ENCODE results near the gene MMP2. TPM values are rescaled to one million over a fixed set of nuclear protein-coding genes. Genes with fewer than 3 reads are reported as not detected.

Gene MMP2
- total RNA-seq, 1 donor from 2014 or later: 153 TPM

GRCh38 chr16:55436587-55436986, 42.4 kb upstream of the MMP2 start:
- no peak for DNase-seq (ENCODE audit: low read depth, low spot score)

GRCh38 chr16:55437625-55438024, 41.4 kb upstream of the MMP2 start:
- H3K4me3 Mint-ChIP-seq: no peak overlapping the region
- H3K36me3 Mint-ChIP-seq (ENCODE audit: low read depth): no peaks in the 10 kb centered on the region
- DNase-seq (ENCODE audit: low read depth, low spot score): no peak
- H3K9me3 Mint-ChIP-seq: no peaks in the 10 kb centered on the region
- no peak overlapping the region for H3K27ac Mint-ChIP-seq (ENCODE audit: unreplicated experiment)
- peaks cover 4% of the 10 kb centered on the region for H3K4me1 Mint-ChIP-seq
- peaks cover 22% of the 10 kb centered on the region for H3K27me3 Mint-ChIP-seq (ENCODE audit: low read depth)
- no peak for TF ChIP-seq CTCF (conservative IDR thresholded peaks at IDR 0.05)

More at GRCh38 chr16:55436587-55436986, 42.4 kb upstream of the MMP2 start:
- Mint-ChIP-seq H3K9me3 (no peaks in the 10 kb centered on the region), H3K27ac (ENCODE audit: unreplicated experiment) (no peak overlapping the region), H3K36me3 (ENCODE audit: low read depth) (no peaks in the 10 kb centered on the region), H3K27me3 (ENCODE audit: low read depth) (peaks cover 25% of the 10 kb centered on the region), H3K4me3 (no peak overlapping the region), H3K4me1 (peaks cover 4% of the 10 kb centered on the region)
- TF ChIP-seq CTCF (conservative IDR thresholded peaks at IDR 0.05): no peak

GRCh38 chr16:55438281-55438680, 40.7 kb upstream of the MMP2 start:
- no peak for DNase-seq (ENCODE audit: low read depth, low spot score)
- Mint-ChIP-seq H3K36me3 (ENCODE audit: low read depth) (no peaks in the 10 kb centered on the region), H3K4me1 (peaks cover 8% of the 10 kb centered on the region), H3K4me3 (no peak overlapping the region), H3K27me3 (ENCODE audit: low read depth) (peaks cover 20% of the 10 kb centered on the region), H3K9me3 (no peaks in the 10 kb centered on the region), H3K27ac (ENCODE audit: unreplicated experiment) (no peak overlapping the region)
- TF ChIP-seq CTCF (conservative IDR thresholded peaks at IDR 0.05): no peak

- peaks cover 11% of the 10 kb centered on the region for H3K4me1 Mint-ChIP-seq
- no peak for DNase-seq (ENCODE audit: low read depth, low spot score)
- TF ChIP-seq CTCF (conservative IDR thresholded peaks at IDR 0.05): no peak
- no peaks in the 10 kb centered on the region for H3K36me3 Mint-ChIP-seq (ENCODE audit: low read depth)
- H3K27me3 Mint-ChIP-seq (ENCODE audit: low read depth): peaks cover 12% of the 10 kb centered on the region
- no peak overlapping the region for H3K4me3 Mint-ChIP-seq
- H3K27ac Mint-ChIP-seq (ENCODE audit: unreplicated experiment): no peak overlapping the region
- no peaks in the 10 kb centered on the region for H3K9me3 Mint-ChIP-seq
Measured at GRCh38 chr16:55439101-55439690, 39.8 kb upstream of the MMP2 start.

DNA sequence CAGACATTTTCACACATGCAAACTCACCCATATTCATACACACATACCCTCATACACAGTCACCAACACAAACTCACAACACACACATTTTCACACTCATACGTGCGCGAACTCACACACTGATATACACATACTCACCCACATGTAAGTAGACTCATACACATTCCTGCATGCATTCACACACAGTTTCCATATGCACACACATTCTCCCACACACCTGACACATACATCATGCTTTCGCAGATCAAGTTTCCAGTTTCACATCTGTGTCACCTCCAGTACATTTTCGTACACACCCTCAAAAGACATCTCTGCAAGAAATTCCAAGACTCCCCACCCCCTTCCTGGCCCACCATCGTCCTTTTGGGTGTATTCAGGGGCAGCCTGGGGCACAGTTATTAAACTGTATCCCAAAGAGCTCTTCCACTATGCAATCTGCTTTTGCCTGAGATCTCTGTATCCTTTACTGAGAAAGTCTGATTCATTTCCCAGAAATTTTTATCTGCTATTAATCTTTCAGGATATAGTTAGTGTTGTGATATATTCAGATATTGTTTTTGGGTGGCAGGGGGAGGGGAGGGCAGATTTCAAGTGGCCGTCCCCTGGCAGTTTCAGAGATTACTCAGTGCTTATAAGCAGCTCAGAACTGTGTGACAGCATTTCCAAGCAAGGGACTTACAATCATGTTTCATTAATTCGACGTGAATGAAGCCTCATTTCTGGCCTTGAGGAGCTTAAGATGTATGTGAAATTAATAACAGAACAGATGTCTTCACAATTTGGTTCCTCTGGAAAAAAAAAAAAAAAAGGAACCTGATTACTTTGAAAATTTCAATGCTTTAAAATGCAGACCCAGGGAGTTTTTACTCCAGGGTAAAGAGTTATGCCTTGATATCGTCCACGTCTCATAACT, 35.3 kb upstream of the MMP2 start:
- DNase-seq (ENCODE audit: low read depth, low spot score): no peak
- H3K27me3 Mint-ChIP-seq (ENCODE audit: low read depth): peaks cover 8% of the 10 kb centered on the region

More for the DNA sequence above, 35.3 kb upstream of the MMP2 start:
- Mint-ChIP-seq H3K27ac (ENCODE audit: unreplicated experiment) (peak overlapping the region; percentile 20), H3K4me3 (no peak overlapping the region), H3K4me1 (peaks cover 20% of the 10 kb centered on the region), H3K36me3 (ENCODE audit: low read depth) (no peaks in the 10 kb centered on the region), H3K9me3 (no peaks in the 10 kb centered on the region)
- no peak for TF ChIP-seq CTCF (conservative IDR thresholded peaks at IDR 0.05)
